CD4-positive, alpha-beta T cell (primary cell): ENCODE results near the gene UBE2Q1. TPM values are rescaled to one million over a fixed set of nuclear protein-coding genes. Genes with fewer than 3 reads are reported as not detected.

Source experiments
- ATAC-seq: fragments of 200-7000 bp; cut with Tn5 transposase; one replicate; pipeline ENCODE4 v1.10.0; 2022; ENCODE audit warnings: mild to moderate bottlenecking; ENCODE audit not compliant: poor library complexity
- CTCF ChIA-PET: fragments of 350-600 bp; sonication (Branson Sonifier 250); formaldehyde crosslinking; loops from one replicate; lab custom pipeline; 2021; ENCODE audit warnings: antibody characterized with exemption, inconsistent platforms; lab: Charles Lee
- POLR2A ChIA-PET: fragments of 350-600 bp; sonication (Branson Sonifier 250); formaldehyde crosslinking; loops from one replicate; lab custom pipeline; 2021; ENCODE audit warnings: antibody characterized with exemption, inconsistent platforms; lab: Charles Lee
- DNase-seq, 14 experiments: peaks; one replicate each; pipeline ENCODE4 v3.0.0-alpha.2; 2013 to 2020; ENCODE audit warnings: mixed read lengths in 2 of 14
- H3K27ac ChIP-seq, 2 donors: one replicate each; pipeline versions ENCODE4 v1.5.1 to v1.7.0; 2013; ENCODE audit warnings: low read length in 2 of 2, low read depth in 1 of 2, mild to moderate bottlenecking in 1 of 2
- H3K27me3 ChIP-seq, 2 experiments: 1 replicate in 1 of 2; 2 replicates in 1 of 2; pipeline versions ENCODE4 v1.6.1 to v1.7.0; 2013; ENCODE audit warnings: low read length in 2 of 2, control low read depth in 1 of 2, mild to moderate bottlenecking in 1 of 2, moderate library complexity in 1 of 2; ENCODE audit not compliant: insufficient read depth in 2 of 2, control insufficient read depth in 1 of 2
- H3K36me3 ChIP-seq: one replicate; pipeline ENCODE4 v1.6.1; 2013; ENCODE audit warnings: low read length, control low read depth; ENCODE audit not compliant: insufficient read depth
- H3K4me1 ChIP-seq: one replicate; pipeline ENCODE4 v1.6.1; 2013; ENCODE audit warnings: low read length, control low read depth; ENCODE audit not compliant: insufficient read depth
- H3K4me3 ChIP-seq: one replicate; pipeline ENCODE4 v1.5.1; 2013; ENCODE audit warnings: mild to moderate bottlenecking, low read length, moderate library complexity
- H3K9me3 ChIP-seq, 2 experiments: 1 replicate in 1 of 2; 2 replicates in 1 of 2; pipeline versions ENCODE4 v1.6.1 to v1.7.0; 2013; ENCODE audit warnings: low read length in 2 of 2, mild to moderate bottlenecking in 2 of 2, control low read depth in 1 of 2, moderate library complexity in 1 of 2; ENCODE audit not compliant: control insufficient read depth in 1 of 2, insufficient read depth in 1 of 2
- H3K27ac Mint-ChIP-seq: one replicate; pipeline ENCODE4 v1.8.0; 2020; ENCODE audit warnings: mixed read lengths
- H3K27me3 Mint-ChIP-seq: one replicate; pipeline ENCODE4 v1.8.0; 2021; ENCODE audit warnings: mixed read lengths
- H3K36me3 Mint-ChIP-seq: one replicate; pipeline ENCODE4 v1.8.0; 2021; ENCODE audit warnings: low read depth, mixed read lengths
- H3K4me1 Mint-ChIP-seq: one replicate; pipeline ENCODE4 v1.8.0; 2021; ENCODE audit warnings: low read depth, mixed read lengths
- H3K4me3 Mint-ChIP-seq: one replicate; pipeline ENCODE4 v1.8.0; 2020; ENCODE audit warnings: mild to moderate bottlenecking, mixed read lengths
- H3K9me3 Mint-ChIP-seq: one replicate; pipeline ENCODE4 v1.8.0; 2020; ENCODE audit warnings: mixed read lengths
- intact Hi-C, 2 experiments: fragments of 100-400 bp; cut with DNase I in 1 of 2; cut with micrococcal nuclease in 1 of 2; formaldehyde crosslinking; loops; one replicate each; pipeline versions ENCODE4 v1.15.1 to v1.9.0; 2023 to 2025; cut with DNase I, micrococcal nuclease
- total RNA-seq, 174 experiments: library from RNA in 2 of 174; stranded (reverse) in 2 of 174; gene quantifications; one replicate each; pipeline ENCODE4 v1.2.3 and lab custom pipeline; 2021 to 2026
- TF ChIP-seq, protein P1 (sequence below): fragments of 200-600 bp; IDR thresholded peaks from one replicate; pipeline ENCODE4 v1.8.0; 2022; ENCODE audit warnings: antibody characterized with exemption, mild to moderate bottlenecking

The UBE2Q1 gene
- total RNA-seq, 2 experiments from 2014 or later = 78.7 to 82.3 TPM

DNA sequence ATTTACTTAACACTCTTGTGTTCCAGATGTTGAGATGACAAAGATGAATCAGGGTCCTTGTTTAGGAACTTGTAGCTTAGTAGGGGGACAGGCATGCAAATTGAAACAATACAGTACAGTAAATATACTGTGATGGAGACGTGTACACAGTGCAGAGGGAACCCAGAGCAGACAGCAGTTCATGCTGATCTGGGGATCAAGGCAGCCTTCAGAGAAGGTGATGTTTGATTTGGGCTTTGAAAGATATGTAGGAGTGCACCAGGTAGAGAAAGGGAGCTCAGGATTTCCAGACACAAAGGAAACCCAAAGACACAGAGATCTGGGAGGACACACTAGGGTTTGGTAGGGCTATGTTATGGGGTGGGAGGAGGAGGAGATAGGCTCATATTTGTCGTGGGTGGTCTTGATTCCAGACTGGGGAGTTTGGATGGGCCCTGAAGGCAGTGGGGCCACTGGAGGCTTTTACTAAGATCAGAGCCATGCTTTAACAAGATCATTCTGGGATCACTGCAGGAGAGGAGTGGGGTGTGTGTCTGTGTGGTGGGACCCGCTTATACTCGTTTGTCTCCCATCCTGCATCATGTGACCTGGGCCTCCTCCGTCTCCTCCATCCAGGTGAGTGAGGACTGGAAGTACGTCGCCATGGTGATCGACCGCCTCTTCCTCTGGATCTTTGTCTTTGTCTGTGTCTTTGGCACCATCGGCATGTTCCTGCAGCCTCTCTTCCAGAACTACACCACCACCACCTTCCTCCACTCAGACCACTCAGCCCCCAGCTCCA, 16.9 kb upstream of the UBE2Q1 start:
- H3K27me3 ChIP-seq = no peaks in the 10 kb centered on the region
- H3K27ac ChIP-seq = no peak overlapping the region
- H3K4me3 ChIP-seq = no peak overlapping the region
- TF ChIP-seq, protein P1, sequence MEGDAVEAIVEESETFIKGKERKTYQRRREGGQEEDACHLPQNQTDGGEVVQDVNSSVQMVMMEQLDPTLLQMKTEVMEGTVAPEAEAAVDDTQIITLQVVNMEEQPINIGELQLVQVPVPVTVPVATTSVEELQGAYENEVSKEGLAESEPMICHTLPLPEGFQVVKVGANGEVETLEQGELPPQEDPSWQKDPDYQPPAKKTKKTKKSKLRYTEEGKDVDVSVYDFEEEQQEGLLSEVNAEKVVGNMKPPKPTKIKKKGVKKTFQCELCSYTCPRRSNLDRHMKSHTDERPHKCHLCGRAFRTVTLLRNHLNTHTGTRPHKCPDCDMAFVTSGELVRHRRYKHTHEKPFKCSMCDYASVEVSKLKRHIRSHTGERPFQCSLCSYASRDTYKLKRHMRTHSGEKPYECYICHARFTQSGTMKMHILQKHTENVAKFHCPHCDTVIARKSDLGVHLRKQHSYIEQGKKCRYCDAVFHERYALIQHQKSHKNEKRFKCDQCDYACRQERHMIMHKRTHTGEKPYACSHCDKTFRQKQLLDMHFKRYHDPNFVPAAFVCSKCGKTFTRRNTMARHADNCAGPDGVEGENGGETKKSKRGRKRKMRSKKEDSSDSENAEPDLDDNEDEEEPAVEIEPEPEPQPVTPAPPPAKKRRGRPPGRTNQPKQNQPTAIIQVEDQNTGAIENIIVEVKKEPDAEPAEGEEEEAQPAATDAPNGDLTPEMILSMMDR = no peak
- H3K36me3 ChIP-seq = peaks cover 24% of the 10 kb centered on the region
- no peak overlapping the region for H3K4me3 Mint-ChIP-seq
- no peaks in the 10 kb centered on the region for H3K9me3 Mint-ChIP-seq
- H3K4me1 ChIP-seq = peaks cover 3% of the 10 kb centered on the region
- POLR2A ChIA-PET = no interaction called here
- intact Hi-C loops = no loop called here
- H3K4me1 Mint-ChIP-seq = no peaks in the 10 kb centered on the region
- DNase-seq (no peak), ATAC-seq (no peak)
- peaks cover 12% of the 10 kb centered on the region for H3K27me3 Mint-ChIP-seq
- CTCF ChIA-PET = no interaction called here
- H3K9me3 ChIP-seq = no peaks in the 10 kb centered on the region
- H3K36me3 Mint-ChIP-seq = peaks cover 21% of the 10 kb centered on the region
- H3K27ac Mint-ChIP-seq = no peak overlapping the region

DNA sequence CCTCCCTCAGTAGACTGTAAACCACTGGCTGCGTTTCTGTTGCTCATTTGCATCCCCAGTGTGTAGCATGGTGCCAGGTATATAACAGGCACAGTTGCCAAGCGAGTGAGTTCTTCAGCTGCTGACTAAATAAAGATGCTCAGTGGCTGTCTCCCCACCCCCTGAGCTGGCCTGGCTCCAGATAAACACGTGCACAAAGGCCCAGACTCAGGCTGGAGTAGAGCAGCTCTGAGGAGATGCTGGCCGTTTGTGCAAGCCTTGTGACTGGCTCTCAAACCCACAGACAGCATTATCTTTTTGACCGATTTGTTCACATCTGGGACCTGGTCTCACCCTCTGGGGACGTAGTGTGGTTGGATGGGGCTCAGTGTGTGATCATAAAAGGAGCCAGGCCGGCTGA, 16.3 kb upstream of the UBE2Q1 start:
- ATAC-seq (no peak), DNase-seq (no peak)
- H3K9me3 ChIP-seq = no peaks in the 10 kb centered on the region
- no peaks in the 10 kb centered on the region for H3K4me1 Mint-ChIP-seq
- H3K9me3 Mint-ChIP-seq = no peaks in the 10 kb centered on the region
- H3K4me3 Mint-ChIP-seq = no peak overlapping the region
- peaks cover 17% of the 10 kb centered on the region for H3K36me3 ChIP-seq
- intact Hi-C loops = no loop called here
- H3K4me1 ChIP-seq = peaks cover 3% of the 10 kb centered on the region
- TF ChIP-seq, protein P1 = no peak
- no peaks in the 10 kb centered on the region for H3K27me3 ChIP-seq
- H3K4me3 ChIP-seq = no peak overlapping the region
- ChIA-PET POLR2A (no interaction called here), CTCF (no interaction called here)
- H3K36me3 Mint-ChIP-seq = peaks cover 16% of the 10 kb centered on the region
- H3K27ac Mint-ChIP-seq = no peak overlapping the region
- no peak overlapping the region for H3K27ac ChIP-seq
- peaks cover 15% of the 10 kb centered on the region for H3K27me3 Mint-ChIP-seq

DNA sequence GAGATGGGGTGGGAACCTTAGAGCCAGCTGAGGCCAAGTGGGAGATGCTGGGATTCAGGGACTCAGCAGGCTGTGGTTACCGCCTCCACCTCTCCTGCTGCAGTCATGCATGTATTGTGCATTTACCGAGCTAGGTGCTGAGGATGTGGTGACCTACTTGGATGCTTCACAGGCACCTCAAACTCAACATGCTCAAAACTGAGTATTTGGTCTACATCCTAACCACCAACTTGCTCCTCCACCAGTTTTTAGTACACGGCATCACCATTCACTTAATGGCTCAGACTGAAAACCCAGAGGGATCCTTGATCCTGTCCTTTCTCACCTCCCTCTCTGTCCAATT, 14.7 kb upstream of the UBE2Q1 start:
- ATAC-seq = no peak
- H3K9me3 Mint-ChIP-seq = no peaks in the 10 kb centered on the region
- CTCF ChIA-PET = no interaction called here
- peaks cover 30% of the 10 kb centered on the region for H3K27me3 Mint-ChIP-seq
- H3K27ac Mint-ChIP-seq = no peak overlapping the region
- peaks cover 0 to 3% of the 10 kb centered on the region in 2 experiments for H3K9me3 ChIP-seq
- H3K36me3 ChIP-seq = peaks cover 3% of the 10 kb centered on the region
- peaks cover under 1% of the 10 kb centered on the region for H3K36me3 Mint-ChIP-seq
- POLR2A ChIA-PET = no interaction called here
- H3K4me3 Mint-ChIP-seq = no peak overlapping the region
- H3K4me3 ChIP-seq = no peak overlapping the region
- H3K27ac ChIP-seq = no peak overlapping the region
- H3K4me1 ChIP-seq = peaks cover 6% of the 10 kb centered on the region
- H3K4me1 Mint-ChIP-seq = no peaks in the 10 kb centered on the region
- TF ChIP-seq, protein P1 = no peak
- intact Hi-C loops = no loop called here
- no peak for DNase-seq
- peaks cover 6 to 9% of the 10 kb centered on the region in 2 experiments for H3K27me3 ChIP-seq
